Cardiac muscle cell (in vitro differentiated cells and primary cell): ENCODE measurements around the gene CPNE4. TPM values are rescaled to one million over a fixed set of nuclear protein-coding genes. Genes with fewer than 3 reads are reported as not detected.

Source experiments
- DNase-seq, 2 donors: peaks; one replicate each; pipeline versions ENCODE4 v3.0.0 to v3.0.0-alpha.2; 2010 to 2017; ENCODE audit warnings: low read depth in 1 of 2, low spot score in 1 of 2
- H3K27ac ChIP-seq: fragments of 200-600 bp; sonication (generic); 2 replicates; pipeline ENCODE4 v1.5.1; 2016
- H3K27me3 ChIP-seq: fragments of 200-600 bp; sonication (generic); 2 replicates; pipeline ENCODE4 v1.6.0; 2016; ENCODE audit warnings: control low read depth
- H3K36me3 ChIP-seq: fragments of 200-600 bp; sonication (generic); 2 replicates; pipeline ENCODE4 v1.5.1; 2016; ENCODE audit warnings: control low read depth
- H3K4me1 ChIP-seq: fragments of 200-600 bp; sonication (generic); 2 replicates; pipeline ENCODE4 v1.8.1; 2017; ENCODE audit warnings: low read depth, mild to moderate bottlenecking, mixed run types
- H3K4me3 ChIP-seq: fragments of 200-600 bp; sonication (generic); 2 replicates; pipeline ENCODE4 v1.5.1; 2016; ENCODE audit warnings: mild to moderate bottlenecking
- H3K9me3 ChIP-seq: fragments of 200-600 bp; sonication (generic); 2 replicates; pipeline ENCODE4 v1.5.1; 2017; ENCODE audit warnings: low read depth, mild to moderate bottlenecking, control low read depth
- polyA plus RNA-seq: library from polyadenylated mRNA; unstranded; fragments of >200 nt; fragmentation: Nextera tagmentation; extraction: Ambion mirVana; gene quantifications from 2 replicates; pipeline ENCODE4 v1.2.1, GENCODE V29; 2016
- total RNA-seq: library from RNA; depleted of rRNA; stranded (reverse); fragments of >200 nt; gene quantifications from 2 replicates; pipeline ENCODE4 v1.2.3, GENCODE V29; 2016
- TF ChIP-seq, protein P1 (sequence below): IDR thresholded peaks from 2 replicates; pipeline ENCODE4 v1.5.1; 2012; ENCODE audit warnings: low read depth, mild to moderate bottlenecking, low read length

The CPNE4 gene
- total and polyA plus RNA-seq, 2 experiments from 2014 or later: 3.3 to 7.6 TPM

DNA sequence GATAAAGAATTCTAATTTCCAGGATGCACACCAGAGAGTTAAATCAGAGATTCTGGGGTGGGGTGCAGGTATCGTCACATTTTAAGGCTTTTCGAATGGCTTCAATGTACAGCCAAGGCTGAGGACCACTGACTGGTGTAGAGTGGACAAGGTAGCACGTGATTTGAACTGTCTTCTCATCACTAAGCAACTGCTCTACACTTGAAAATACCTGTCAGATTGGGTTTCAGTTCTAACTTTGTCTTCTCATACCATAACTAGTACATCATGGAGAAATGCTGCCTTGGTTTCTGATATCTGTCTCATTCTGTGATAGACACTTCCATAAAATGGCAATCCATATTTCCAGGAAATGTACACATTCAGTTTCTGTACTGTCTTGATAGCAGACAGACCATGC lies 474.0 kb downstream of the CPNE4 start:
- TF ChIP-seq, protein P1, sequence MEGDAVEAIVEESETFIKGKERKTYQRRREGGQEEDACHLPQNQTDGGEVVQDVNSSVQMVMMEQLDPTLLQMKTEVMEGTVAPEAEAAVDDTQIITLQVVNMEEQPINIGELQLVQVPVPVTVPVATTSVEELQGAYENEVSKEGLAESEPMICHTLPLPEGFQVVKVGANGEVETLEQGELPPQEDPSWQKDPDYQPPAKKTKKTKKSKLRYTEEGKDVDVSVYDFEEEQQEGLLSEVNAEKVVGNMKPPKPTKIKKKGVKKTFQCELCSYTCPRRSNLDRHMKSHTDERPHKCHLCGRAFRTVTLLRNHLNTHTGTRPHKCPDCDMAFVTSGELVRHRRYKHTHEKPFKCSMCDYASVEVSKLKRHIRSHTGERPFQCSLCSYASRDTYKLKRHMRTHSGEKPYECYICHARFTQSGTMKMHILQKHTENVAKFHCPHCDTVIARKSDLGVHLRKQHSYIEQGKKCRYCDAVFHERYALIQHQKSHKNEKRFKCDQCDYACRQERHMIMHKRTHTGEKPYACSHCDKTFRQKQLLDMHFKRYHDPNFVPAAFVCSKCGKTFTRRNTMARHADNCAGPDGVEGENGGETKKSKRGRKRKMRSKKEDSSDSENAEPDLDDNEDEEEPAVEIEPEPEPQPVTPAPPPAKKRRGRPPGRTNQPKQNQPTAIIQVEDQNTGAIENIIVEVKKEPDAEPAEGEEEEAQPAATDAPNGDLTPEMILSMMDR: no peak
- H3K4me1 ChIP-seq: no peaks in the 10 kb centered on the region
- DNase-seq: no peak
- no peak overlapping the region for H3K27ac ChIP-seq
- no peaks in the 10 kb centered on the region for H3K27me3 ChIP-seq
- H3K4me3 ChIP-seq: no peak overlapping the region
- H3K36me3 ChIP-seq: no peaks in the 10 kb centered on the region
- H3K9me3 ChIP-seq: no peaks in the 10 kb centered on the region

DNA sequence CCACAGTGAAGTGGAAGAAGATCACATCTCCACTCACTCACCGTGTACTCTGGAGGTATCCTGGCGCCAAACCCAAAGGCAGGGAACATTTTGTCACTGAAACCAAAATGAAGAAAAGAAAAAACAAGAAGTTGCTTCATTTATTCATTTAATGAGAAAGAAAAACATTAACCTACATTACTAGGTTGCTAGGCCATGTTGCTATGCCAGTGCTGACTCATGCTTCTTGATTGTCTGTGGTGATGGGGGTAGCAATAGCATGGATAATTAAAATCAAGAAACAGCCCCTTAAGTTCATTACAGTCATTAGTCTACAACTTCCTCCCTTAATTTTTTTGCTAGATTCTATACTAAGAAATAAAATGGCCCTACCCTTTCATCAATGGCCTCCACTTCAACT lies 479.4 kb downstream of the CPNE4 start:
- Histone ChIP-seq H3K4me1 (no peaks in the 10 kb centered on the region), H3K36me3 (no peaks in the 10 kb centered on the region), H3K4me3 (no peak overlapping the region), H3K27me3 (no peaks in the 10 kb centered on the region), H3K27ac (no peak overlapping the region), H3K9me3 (no peaks in the 10 kb centered on the region)
- DNase-seq: no peak
- TF ChIP-seq, protein P1: no peak

DNA sequence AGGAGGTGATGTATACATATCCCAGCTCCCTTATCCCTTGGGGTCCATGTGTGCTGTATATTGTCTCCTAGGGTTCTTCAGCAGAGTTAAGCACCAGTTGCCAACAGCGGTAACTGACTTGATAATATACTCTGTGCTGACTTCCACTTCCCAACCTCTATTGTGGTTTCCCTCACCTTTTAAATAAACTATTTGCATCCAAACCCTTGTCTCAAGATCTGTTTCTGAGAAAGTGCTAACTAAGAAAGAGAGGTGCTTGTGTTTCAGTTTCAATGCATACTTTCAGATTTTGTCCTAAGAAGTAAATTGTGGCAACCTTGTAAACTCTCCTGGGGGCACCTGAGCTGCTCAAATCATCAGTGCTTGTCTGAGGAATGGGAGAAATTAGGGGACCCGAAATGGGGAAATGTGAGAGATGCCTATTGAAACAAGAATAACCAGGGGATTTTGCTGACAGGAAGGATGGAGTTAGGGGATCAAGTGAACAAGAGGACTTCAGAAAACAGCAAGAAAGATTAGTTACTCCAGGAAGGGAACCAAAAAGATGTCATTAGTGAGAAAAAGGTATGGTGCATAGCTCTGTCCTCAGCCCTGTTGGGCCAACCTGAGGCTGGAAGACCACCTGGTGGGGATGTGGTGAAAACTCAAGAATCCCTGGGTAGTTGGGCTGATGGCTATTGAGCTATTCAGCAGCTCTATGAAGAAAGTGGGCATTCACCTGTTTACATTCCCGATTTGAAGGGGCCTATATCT lies 481.1 kb downstream of the CPNE4 start:
- DNase-seq: no peak
- no peaks in the 10 kb centered on the region for H3K4me1 ChIP-seq

DNA sequence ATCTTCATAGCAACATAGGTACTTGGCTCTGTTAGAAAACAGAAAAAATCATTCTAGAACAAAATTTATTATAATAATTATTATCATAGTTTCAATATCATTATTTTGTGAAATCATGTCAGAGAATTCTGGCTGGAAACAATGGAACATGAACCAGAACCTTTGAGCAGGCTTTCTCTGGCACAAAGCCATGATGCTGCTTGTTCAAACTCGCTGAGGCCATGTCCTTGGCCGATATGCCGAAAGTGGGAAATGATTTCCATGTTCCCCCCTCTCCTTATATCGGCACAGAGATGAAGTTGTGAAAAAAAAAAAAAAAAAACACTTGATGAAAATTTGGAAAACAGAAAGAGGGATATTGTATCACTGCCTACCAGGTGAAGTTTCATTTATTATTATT lies 483.1 kb downstream of the CPNE4 start:
- Histone ChIP-seq H3K27ac (no peak overlapping the region), H3K27me3 (no peaks in the 10 kb centered on the region), H3K4me3 (no peak overlapping the region), H3K9me3 (no peaks in the 10 kb centered on the region), H3K36me3 (no peaks in the 10 kb centered on the region), H3K4me1 (no peaks in the 10 kb centered on the region)
- TF ChIP-seq, protein P1: no peak
- no peak for DNase-seq

More for the DNA sequence above, 481.1 kb downstream of the CPNE4 start:
- Histone ChIP-seq H3K9me3 (no peaks in the 10 kb centered on the region), H3K27ac (no peak overlapping the region), H3K27me3 (no peaks in the 10 kb centered on the region), H3K4me3 (no peak overlapping the region), H3K36me3 (no peaks in the 10 kb centered on the region)
- TF ChIP-seq, protein P1: no peak

DNA sequence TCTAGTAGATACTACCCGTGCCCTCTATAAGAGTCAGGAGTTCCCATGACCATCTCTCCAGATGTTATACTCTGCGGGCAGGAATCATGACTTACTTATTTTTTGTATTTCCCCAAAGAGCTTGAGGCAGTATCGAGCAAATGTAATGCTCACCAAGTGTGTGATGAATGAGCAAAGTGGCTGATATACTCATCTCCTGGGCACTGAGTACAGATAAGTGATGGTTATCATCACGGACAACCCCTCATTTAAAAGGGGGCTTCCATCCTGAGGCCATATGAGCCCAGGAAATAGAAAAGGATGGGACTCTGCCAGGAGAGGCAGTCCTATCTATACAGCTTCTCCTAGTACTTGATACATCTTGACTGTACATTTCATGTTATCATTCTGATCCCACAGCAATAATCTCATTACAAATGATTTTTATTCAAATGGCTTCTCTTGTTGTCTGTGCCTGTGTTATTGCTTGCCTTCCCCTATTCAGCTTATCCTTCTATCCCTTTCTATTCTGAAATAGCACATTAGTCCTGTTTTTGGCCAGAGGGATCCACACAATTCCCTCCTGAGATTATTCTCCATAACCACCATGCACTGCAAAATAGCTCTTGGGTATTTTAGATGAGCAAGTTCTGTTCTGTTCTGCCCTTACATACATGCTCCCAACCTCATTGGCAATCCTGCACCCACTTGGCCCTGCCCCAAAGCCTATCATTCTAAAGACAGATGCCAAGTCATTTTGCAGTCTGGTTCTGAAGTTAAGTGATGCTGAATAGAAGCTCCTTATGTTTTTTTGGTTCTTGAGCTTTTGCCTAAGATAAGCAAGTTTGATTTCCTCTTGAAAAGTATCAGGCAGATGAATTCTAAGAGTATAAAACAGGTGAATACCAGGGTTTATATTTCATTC lies 484.0 kb downstream of the CPNE4 start:
- H3K27ac ChIP-seq: no peak overlapping the region
- DNase-seq: no peak
- TF ChIP-seq, protein P1: no peak
- H3K4me3 ChIP-seq: no peak overlapping the region
- no peaks in the 10 kb centered on the region for H3K4me1 ChIP-seq
- H3K36me3 ChIP-seq: no peaks in the 10 kb centered on the region
- no peaks in the 10 kb centered on the region for H3K27me3 ChIP-seq
- no peaks in the 10 kb centered on the region for H3K9me3 ChIP-seq
